Adrenal gland (tissue), 12 donors: Measurements from ENCODE around the gene EXD3. TPM values are rescaled to one million over a fixed set of nuclear protein-coding genes. Genes with fewer than 3 reads are reported as not detected.

ENCODE experiments used
- DNase-seq, 7 donors: peaks; one replicate each; pipeline ENCODE4 v3.0.0-alpha.2; 2019 to 2020
- H3K27ac ChIP-seq, 5 donors: fragments of 200-600 bp; sonication (generic) in 4 of 5; 1 replicate in 3 of 5; 2 replicates in 2 of 5; pipeline versions ENCODE4 v1.5.1 to v1.8.0; 2016 to 2020; ENCODE audit warnings: mild to moderate bottlenecking in 1 of 5
- H3K27me3 ChIP-seq: fragments of 200-600 bp; 2 replicates; pipeline ENCODE4 v1.8.0; 2021
- H3K36me3 ChIP-seq, 2 donors: fragments of 200-600 bp; replicated peaks in 1 of 2; 1 replicate in 1 of 2; 2 replicates in 1 of 2; pipeline versions ENCODE4 v1.5.1 to v1.8.0; 2018 to 2022
- H3K4me1 ChIP-seq, 2 donors: fragments of 200-600 bp; replicated peaks in 1 of 2; 1 replicate in 1 of 2; 2 replicates in 1 of 2; pipeline versions ENCODE4 v1.5.1 to v1.8.0; 2018 to 2021
- H3K4me3 ChIP-seq, 4 donors: fragments of 200-600 bp; sonication (generic) in 3 of 4; one replicate each; pipeline ENCODE4 v1.5.1; 2016 to 2018
- H3K9me3 ChIP-seq, 3 donors: fragments of 200-600 bp; sonication (generic) in 1 of 3; replicated peaks in 1 of 3; 1 replicate in 2 of 3; 2 replicates in 1 of 3; pipeline versions ENCODE4 v1.5.1 to v1.8.0; 2016 to 2021
- POLR2A ChIP-seq, 2 donors: fragments of 450-650 bp; IDR thresholded peaks; one replicate each; pipeline ENCODE4 v1.6.1; 2017; ENCODE audit warnings: antibody characterized with exemption in 2 of 2, mild to moderate bottlenecking in 2 of 2, moderate library complexity in 1 of 2
- WGBS, 4 donors: extraction: QIAGEN DNeasy Blood & Tissue Kit in 2 of 4; methylation state at CpG; one replicate each; pipeline versions ENCODE4 v1.1.5 to v1.1.7; 2013 to 2017; 5-methylcytosine and 5-hydroxymethylcytosine counted together
- intact Hi-C, 2 donors: fragments of 100-400 bp; cut with DNase I; formaldehyde crosslinking; loops; one replicate each; pipeline versions ENCODE4 v1.14.1 to v1.15.0; 2022 to 2023
- polyA plus RNA-seq, 3 donors: library from polyadenylated mRNA; stranded (reverse); fragments of 200-250 nt in 2 of 3; fragments of 350-450 nt in 1 of 3; fragmentation: Illumina TruSeq in 1 of 3; extraction: RNeasy Lipid Tissue Mini Kit (QIAGEN cat#74804) in 1 of 3; gene quantifications; one replicate each; pipeline ENCODE4 v1.2.3, GENCODE V29; 2013 to 2014
- total RNA-seq, 9 donors: library from RNA; depleted of rRNA in 4 of 9; stranded (reverse); fragments of >200 nt in 4 of 9; fragments of 120-200 nt in 1 of 9; fragmentation: NEBNext Ultra II Directional in 1 of 9; extraction: Animal tissue kit (Norgen Biotek cat#: 25700) in 1 of 9; gene quantifications; one replicate each; pipeline versions ENCODE4 v1.1.0 to v1.2.4, GENCODE V29; 2013 to 2023
- TF ChIP-seq, protein P1 (sequence below), 6 experiments: fragments of 450-650 bp in 4 of 6; fragments of 200-600 bp in 2 of 6; sonication (generic) in 1 of 6; IDR thresholded peaks; 1 replicate in 5 of 6; 2 replicates in 1 of 6; pipeline versions ENCODE4 v1.5.1 to v1.8.0; 2016 to 2021; ENCODE audit warnings: antibody characterized with exemption in 6 of 6, mild to moderate bottlenecking in 2 of 6, moderate library complexity in 1 of 6
- donor health status: healthy with polysubstance abuse.
- donor health status: Bipolar disorder and iron deficiency.
- donor health status: DM: yes; HTN: yes; CAD: no.
- donor health status: DM: no; HTN: no; CAD: no.
- donor health status: DM: no; HTN: no; CAD: no.
- donor health status: DM: yes; HTN: yes; CAD: no.

EXD3 gene
- total and polyA plus RNA-seq, 12 donors: 1.2 to 111 (median 23.9) TPM

DNA sequence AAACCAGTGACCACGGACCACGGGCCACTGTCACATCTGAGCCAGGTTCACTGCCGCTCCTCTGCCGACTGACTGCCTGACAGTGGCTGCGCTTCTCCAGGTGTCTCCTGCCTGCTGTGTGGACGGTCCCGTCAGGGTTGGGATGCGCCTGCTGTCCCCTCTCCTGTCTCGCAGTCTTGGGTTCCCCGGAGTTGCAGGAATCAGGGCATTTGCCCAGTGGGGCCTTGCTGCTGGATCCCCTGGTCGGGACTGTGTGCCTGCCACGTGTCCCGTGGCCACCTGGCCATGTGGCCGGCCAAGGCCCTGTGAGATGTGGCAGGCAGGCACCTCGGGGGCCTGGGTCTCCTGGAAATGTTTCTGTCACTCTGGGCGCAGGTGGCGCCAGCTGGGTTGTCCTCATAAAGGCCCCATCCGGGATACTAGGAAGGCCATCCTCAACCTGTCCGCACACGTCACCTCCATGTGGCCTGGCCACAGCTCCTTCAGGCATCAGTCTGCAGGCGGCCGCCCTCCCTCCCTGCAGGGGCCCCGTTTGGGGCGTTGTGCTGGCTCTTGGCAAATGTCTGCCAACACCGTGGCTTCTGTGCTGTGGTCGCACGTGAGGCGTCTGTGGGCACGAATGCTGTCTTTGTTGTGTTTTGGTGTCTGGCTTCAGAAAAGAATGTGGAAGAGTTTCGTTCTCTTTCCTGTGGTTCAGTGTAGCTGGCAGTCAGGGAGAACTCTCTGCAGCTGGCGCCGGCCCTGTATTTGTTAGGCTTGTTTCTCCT, 151.8 kb downstream of the EXD3 start:
- no peaks in the 10 kb centered on the region for H3K27me3 ChIP-seq
- TF ChIP-seq, protein P1, sequence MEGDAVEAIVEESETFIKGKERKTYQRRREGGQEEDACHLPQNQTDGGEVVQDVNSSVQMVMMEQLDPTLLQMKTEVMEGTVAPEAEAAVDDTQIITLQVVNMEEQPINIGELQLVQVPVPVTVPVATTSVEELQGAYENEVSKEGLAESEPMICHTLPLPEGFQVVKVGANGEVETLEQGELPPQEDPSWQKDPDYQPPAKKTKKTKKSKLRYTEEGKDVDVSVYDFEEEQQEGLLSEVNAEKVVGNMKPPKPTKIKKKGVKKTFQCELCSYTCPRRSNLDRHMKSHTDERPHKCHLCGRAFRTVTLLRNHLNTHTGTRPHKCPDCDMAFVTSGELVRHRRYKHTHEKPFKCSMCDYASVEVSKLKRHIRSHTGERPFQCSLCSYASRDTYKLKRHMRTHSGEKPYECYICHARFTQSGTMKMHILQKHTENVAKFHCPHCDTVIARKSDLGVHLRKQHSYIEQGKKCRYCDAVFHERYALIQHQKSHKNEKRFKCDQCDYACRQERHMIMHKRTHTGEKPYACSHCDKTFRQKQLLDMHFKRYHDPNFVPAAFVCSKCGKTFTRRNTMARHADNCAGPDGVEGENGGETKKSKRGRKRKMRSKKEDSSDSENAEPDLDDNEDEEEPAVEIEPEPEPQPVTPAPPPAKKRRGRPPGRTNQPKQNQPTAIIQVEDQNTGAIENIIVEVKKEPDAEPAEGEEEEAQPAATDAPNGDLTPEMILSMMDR (IDR thresholded peaks at IDR 0.05): no peak
- TF ChIP-seq POLR2A (IDR thresholded peaks at IDR 0.05): no peak
- peaks cover 0 to 30% of the 10 kb centered on the region in 2 donors for H3K36me3 ChIP-seq
- DNase-seq: peak in 2 of 7 donors; percentile 7 to 15
- peaks cover 4 to 17% of the 10 kb centered on the region in 2 donors for H3K4me1 ChIP-seq
- intact Hi-C loops: no loop called here
- H3K4me3 ChIP-seq: no peak overlapping the region
- WGBS, 4 donors: 74 to 89% (median 87%) methylated on average over 17 to 32 of the region's 32 CpGs
- no peaks in the 10 kb centered on the region for H3K9me3 ChIP-seq
- no peak overlapping the region for H3K27ac ChIP-seq

DNA sequence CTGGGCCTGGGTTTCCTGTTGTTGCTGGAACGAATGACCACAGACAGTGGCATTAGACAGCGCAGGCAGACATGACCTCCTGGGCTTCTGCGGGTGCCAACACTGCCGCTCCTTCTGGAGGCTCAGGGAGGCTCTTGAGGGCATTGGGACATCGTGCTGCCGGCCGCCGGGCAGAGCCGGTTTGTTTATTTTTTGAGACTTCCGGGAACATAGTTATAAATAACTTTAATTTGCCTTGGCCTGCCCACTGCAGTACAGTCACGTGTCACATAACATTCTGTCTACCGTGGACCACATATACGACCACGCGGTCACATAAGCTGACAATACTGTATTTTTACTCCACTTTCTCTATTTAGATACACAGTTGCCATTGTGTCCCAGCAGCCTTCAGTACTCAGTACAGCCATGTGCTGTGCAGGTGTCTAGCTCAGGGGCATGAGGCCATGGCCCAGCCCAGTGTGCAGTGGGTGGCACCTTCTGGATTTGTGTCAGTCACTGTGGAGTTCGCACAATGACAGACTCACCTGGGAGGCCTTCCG, 153.7 kb downstream of the EXD3 start:
- 42 to 59% (median 51%) methylated on average over 15 to 17 of the region's 17 CpGs for WGBS, 4 donors

DNA sequence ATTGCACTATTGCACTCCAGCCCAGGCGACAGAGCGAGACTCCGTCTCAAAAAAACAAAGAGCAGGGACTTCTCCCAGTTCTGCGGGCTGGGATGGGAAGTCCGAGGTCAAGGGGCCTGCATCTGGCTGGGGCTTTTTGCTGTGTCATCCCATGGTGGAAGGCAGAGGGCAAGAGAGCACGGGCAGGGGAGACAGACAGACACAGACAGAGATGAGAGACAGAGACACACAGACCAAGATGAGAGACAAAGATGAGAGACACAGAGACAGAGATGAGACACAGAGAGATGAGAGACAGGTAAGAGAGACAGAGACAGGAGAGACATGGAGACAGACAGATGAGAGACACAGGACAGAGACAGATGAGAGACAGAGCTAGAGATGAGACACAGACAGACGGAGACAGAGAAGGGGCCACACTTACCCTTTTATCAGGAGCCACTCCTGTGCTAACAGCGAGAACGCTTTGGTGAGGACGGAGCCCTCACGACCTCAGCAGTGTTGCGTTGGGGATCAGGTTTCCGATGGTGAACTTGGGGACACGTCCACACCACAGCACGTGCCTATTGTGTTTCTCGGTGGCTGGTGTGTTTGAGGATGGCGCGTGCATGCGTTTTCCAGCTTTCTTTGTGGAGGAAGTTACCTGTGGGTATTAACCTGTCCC, 154.3 kb downstream of the EXD3 start:
- H3K27ac ChIP-seq: peak overlapping the region in 3 of 5 donors; percentile 45 to 81 (median 58)
- H3K4me1 ChIP-seq: peaks cover 4 to 16% of the 10 kb centered on the region in 2 donors
- H3K4me3 ChIP-seq: peak overlapping the region in 1 of 4 donors; percentile 5
- H3K9me3 ChIP-seq: no peaks in the 10 kb centered on the region
- DNase-seq: peak in 4 of 7 donors; percentile 22 to 63 (median 38)
- H3K36me3 ChIP-seq: peaks cover 0 to 49% of the 10 kb centered on the region in 2 donors
- TF ChIP-seq, protein P1 (IDR thresholded peaks at IDR 0.05): no peak
- TF ChIP-seq POLR2A (IDR thresholded peaks at IDR 0.05): no peak
- intact Hi-C loops: no loop called here
- 72 to 82% (median 76%) methylated on average over 18 to 19 of the region's 19 CpGs for WGBS, 4 donors
- no peaks in the 10 kb centered on the region for H3K27me3 ChIP-seq

More for the DNA sequence above, 153.7 kb downstream of the EXD3 start:
- H3K4me1 ChIP-seq: peaks cover 4 to 16% of the 10 kb centered on the region in 2 donors
- H3K9me3 ChIP-seq: no peaks in the 10 kb centered on the region
- DNase-seq: peak; percentile 23 to 76 (median 58)
- peak overlapping the region in 3 of 5 donors; percentile 45 to 81 (median 58) for H3K27ac ChIP-seq
- intact Hi-C loops: no loop called here
- no peaks in the 10 kb centered on the region for H3K27me3 ChIP-seq
- peak overlapping the region in 1 of 4 donors; percentile 5 for H3K4me3 ChIP-seq
- TF ChIP-seq POLR2A (IDR thresholded peaks at IDR 0.05): peak in 1 of 2 donors; percentile 10
- TF ChIP-seq, protein P1 (IDR thresholded peaks at IDR 0.05): no peak
- H3K36me3 ChIP-seq: peaks cover 0 to 43% of the 10 kb centered on the region in 2 donors

DNA sequence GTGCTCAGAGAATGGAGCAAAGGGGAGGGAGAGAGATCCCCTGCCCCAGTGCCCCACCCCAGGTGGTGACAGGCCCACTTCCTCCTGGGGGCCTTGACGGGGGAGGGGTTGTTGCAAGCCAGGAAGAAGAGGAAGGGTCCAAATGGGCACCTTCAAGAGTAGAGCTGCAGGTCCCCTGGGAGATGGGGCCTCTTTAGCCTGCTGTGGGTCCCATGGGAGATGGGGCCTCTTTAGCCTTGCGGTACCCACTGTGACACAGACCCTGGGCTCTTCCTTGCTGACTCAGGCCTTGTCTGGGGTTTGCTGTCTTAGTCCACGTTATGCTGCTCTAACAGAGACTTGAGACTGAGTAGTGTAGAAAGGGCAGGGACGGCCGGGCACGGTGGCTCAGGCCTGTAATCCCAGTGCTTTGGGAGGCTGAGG, 155.0 kb downstream of the EXD3 start:
- Histone ChIP-seq H3K27me3 (no peaks in the 10 kb centered on the region), H3K9me3 (no peaks in the 10 kb centered on the region), H3K36me3 (peaks cover 0 to 48% of the 10 kb centered on the region in 2 donors), H3K4me1 (peaks cover 4 to 16% of the 10 kb centered on the region in 2 donors), H3K27ac (peak overlapping the region in 1 of 5 donors; percentile 81), H3K4me3 (no peak overlapping the region)
- peak in 1 of 7 donors; percentile 22 for DNase-seq
- no peak for TF ChIP-seq POLR2A (IDR thresholded peaks at IDR 0.05)
- TF ChIP-seq, protein P1 (IDR thresholded peaks at IDR 0.05): no peak
- intact Hi-C loops: no loop called here
- WGBS, 4 donors: 81 to 93% (median 87%) methylated on average over 6 of the region's 6 CpGs
